NCI-H510A treated with DMSO at 0.1 percent for 48 hours (cell line): Measurements from ENCODE around the gene PUS1.

Source experiments
- DNase-seq: peaks from one replicate; lab custom pipeline; 2025; lab: John Stamatoyannopoulos, UW

PUS1 gene

DNA sequence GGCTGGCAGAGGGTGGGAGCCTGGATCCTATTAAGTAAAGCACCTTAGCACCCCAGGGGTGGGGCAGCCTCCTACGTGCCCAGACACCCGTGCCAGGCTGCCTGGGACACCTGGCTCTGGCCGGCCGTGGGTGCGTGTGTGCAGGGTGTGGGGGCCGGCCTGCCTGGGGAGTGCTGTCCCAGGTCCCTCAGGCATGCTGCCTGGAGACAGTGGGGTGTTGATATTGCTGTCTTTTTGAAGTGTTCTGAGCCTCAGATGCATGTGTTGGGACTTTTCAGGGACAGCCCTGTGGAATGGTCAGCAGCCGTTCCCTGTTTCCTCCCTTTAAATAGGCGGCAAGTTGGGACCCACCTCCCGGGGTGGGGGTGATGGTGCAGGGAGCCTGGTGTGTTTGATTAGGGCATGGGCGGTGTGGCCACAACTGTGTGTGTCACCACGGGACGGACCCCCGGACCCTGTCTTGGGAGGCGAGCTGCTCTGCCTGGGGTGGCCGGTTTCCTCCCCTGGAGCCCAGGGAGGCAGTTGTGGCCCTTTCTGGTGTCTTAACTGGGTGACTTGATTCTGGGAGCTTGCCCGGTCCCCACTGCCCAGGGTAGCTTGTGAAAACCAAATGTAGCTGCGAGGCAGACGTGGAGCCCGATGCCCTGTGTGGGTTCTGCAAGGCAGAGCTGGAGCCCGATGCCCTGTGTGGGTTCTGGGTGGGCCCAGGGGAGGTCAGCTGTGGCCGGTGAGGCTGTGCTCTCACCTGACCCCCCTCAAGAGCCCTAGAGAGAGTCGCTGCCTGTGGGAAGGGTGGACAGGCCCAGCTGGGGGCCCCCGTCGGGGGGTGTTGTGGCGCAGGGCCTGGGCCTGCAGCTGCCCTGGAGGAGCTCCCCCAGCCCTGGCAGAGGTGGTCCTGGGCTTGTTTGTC lies 26.5 kb upstream of the PUS1 start:
- DNase-seq: no peak

DNA sequence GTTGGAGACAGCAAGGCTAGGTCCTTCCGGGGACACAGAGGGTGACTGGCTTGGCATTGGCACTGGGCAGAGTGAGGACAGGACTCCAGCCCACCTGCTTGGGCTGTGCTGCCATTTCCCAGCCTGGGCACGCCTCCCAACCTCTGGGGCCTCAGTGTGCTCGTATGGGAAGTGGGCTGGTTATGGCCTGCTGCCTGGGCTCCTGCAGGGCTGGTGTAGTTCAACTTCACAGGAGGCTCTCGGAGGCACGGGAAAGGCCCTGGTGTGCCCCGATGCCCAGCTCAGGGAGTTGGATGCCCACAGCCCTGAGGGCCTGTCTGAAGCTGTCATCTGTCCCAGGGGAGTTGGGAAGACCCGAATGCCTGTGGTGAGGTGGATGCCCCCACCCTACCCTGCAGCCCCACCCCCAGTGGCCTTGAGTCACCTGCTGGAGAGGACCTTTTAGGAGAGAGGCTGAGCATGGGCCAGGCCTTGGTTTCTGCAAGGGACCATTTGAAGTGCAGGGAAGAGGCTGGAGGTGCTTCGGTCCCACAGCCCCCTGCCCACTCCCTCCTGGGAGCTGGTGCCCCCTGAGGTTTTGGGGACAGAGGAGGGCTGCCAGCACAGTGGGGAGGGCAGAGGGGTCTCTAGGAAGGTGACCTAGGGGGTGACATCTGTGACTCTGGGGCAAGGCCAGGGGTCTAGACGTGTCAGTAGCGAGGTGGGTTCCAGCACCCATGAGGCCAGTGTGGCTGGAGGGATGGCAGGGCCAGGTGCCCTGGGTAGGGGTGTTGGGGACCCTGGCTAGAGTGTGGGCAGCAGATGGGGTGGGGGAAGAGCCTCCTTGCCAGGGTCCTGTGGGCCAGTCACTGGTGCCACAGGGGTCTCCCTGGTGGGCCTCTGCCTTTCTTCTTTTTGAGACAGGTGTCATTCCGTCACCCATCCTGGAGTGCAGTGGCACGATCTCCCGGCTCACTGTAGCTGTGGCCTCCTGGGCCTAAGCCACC lies 25.5 kb upstream of the PUS1 start:
- no peak for DNase-seq

DNA sequence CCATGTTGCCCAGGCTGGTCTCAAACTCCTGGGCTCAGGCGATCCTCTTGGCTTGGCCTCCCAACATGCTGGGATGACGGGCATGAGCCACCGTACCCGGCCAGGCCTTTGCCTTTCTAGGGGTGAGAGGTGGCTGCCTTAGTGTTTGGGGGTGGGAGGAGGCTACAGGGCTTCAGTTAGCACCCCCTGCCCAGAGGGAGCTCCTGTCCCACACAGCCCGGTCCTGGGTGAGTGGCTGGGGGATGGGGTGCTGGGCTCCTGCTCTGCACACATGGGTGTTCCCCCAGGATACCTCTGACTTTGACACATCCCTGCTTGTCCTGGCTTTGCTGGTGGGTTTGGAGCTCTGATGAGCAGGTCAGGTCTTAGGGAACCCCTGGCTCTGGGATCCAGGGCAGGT lies 24.7 kb upstream of the PUS1 start:
- DNase-seq: no peak

DNA sequence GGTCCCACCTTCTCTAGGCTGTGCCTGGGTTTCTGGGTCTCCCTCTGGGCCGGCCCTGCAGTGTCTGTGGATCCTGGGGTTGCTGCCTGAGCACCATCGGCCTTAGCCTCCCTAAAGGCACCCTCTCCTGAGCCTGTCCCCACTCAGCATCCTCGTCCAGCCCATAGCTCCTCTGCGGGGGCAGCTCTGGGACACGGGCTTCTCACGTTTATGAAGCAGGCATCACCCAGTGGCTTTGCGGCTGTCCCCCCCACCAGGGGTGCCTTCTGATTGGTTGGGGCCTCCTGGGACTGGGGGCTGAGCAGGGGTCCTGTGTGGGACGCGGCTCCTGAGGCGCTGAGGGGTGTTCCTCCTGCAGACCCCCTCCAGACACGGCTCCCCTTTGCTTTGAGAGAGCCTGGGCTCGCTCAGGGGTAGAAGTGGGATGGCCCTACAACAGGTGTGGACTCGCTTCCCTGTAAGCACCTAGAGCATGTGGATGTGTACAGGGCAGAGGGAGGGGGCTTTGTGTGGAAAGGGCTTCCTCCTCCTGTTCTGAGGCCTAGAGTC lies 23.9 kb upstream of the PUS1 start:
- DNase-seq: no peak

DNA sequence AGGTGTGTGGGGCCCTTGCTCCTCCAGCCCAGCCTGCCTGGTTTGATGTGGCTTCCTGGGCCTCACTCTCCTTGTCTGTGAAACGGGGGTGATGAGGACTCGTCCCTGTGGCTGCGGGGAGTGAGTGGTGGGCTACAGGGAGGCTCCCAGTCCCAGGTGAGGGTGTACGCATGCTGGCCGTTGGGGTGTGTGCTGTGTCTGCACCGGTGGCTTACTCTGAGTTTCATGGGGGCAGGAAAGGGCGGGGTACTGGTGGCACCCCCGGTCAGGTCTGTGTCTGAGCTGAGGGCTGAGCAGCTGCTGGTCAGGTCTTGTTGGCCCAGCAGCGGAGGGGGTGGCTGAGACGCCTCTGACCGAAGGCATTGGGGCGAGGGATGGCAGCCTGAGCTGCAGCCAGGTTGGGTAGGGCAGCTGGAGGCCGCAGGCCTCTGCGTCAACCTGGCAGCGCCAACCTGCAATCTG lies 23.4 kb upstream of the PUS1 start:
- no peak for DNase-seq

DNA sequence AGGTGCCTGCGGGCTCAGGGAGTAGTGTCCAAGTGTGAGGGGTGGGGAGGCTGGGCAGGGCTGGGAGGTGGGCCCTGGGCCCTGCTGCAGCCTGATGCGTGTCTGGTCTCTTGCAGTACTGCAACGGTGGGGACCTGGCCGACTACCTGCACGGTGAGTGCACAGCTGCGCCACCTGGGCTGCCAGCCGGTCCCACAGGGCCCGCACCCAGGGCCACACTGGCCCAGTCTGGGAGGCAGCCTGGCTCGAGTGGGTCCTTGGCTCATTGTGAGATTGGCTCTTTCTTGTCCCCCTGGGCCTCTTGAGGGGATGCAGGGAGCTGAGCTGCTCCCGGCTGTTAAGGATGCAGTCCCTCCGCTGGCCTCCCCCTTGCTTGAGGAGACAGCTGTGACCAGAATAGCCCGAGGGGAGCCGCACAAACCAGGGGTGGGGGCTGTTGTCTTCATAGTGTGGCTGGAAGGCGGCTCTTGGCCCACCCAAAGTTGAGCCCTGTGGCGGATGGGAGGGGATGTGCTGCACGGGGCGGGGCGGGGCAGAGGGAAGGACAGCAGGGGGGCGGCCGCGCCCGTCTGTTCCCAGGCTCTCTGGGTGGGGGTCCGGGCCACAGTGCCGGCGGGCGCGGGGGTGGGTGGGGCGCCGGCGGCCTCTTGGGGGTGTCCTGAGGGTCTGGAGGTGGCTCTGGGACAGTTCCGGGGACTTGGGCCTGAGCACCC lies 21.5 kb upstream of the PUS1 start:
- no peak for DNase-seq

DNA sequence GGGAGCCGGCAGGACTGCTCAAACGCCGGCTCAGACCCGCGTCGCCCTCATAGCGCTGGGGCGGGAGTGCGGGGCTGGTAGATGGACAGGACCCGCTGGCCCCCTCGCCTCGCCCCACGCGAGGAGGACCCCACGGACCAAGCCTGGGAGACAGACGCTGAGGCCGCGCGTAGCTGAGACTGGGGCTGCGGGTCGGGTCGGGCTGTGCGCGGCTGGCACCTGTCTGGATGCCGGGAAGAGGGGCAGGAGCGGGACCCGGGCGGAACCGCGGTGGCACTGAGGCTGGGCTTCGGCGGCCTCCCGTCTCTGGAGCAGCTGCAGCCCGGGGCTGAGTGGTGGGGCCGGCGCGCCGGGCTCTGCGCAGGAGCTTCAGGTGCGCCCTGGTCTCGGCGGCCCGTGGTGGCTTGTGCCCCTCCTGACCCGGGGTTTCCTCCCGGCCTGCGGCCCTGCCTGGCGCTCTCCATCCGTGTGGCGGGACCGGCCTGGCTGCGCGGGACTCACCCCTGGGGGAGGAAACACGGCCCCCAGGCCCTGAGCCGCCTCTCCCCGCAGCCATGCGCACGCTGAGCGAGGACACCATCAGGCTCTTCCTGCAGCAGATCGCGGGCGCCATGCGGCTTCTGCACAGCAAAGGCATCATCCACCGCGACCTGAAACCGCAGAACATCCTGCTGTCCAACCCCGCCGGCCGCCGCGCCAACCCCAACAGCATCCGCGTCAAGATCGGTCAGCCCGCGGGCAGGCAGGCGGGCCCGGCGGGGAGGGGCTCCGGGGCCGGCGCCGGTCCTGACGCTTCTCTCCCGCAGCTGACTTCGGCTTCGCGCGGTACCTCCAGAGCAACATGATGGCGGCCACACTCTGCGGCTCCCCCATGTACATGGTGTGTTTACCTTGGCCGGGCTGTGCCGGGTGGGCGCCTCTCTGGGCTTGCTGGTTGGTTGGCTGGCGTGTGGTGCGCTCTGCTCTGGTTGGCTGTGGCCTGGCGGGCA lies 20.7 kb upstream of the PUS1 start:
- DNase-seq: no peak

DNA sequence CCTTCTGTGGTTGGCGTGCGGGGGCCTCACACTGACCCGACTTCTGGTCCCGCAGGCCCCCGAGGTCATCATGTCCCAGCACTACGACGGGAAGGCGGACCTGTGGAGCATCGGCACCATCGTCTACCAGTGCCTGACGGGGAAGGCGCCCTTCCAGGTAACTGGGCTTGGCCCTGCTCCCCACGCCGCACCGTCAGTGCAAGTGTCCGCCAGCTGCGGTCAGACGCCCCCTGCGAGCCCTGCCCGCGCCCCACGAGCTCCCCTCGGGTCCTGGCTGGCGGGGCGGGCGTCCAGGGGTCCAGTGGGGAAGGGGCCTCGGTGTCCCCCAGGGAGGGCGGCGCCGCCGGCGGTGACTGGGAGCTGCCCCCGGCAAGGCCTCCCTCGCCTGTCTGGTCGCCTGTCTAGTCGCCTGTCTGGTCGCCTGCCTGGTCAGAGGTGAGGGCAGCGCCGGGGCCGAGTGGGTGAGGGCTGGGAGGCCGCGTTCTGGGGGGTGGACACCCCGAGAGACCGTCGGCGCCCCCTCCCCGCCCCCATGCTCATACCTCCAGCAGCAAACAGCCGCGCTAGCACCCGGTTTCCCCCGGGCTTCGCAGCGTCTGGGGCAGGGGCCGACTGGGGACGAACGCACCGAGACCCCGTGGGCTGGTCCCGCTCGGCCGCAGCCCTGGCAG lies 19.9 kb upstream of the PUS1 start:
- DNase-seq: no peak

DNA sequence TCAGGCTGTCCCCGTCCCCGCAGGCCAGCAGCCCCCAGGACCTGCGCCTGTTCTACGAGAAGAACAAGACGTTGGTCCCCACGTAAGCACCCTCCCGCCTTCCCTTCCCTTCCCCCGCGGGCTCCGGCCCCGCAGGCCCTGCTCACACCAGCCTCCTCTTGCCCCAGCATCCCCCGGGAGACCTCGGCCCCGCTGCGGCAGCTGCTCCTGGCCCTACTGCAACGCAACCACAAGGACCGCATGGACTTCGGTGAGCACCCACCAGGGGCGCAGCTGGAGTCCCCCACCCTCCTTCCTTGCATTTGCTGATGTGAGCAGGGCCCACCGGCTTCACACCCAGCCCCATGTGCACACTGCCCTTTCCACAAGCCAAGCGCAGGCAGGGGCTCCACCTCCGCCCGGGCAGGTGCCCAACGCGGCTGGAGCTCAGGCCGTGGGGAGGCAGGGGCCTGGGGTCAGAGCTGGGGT lies 19.3 kb upstream of the PUS1 start:
- no peak for DNase-seq

DNA sequence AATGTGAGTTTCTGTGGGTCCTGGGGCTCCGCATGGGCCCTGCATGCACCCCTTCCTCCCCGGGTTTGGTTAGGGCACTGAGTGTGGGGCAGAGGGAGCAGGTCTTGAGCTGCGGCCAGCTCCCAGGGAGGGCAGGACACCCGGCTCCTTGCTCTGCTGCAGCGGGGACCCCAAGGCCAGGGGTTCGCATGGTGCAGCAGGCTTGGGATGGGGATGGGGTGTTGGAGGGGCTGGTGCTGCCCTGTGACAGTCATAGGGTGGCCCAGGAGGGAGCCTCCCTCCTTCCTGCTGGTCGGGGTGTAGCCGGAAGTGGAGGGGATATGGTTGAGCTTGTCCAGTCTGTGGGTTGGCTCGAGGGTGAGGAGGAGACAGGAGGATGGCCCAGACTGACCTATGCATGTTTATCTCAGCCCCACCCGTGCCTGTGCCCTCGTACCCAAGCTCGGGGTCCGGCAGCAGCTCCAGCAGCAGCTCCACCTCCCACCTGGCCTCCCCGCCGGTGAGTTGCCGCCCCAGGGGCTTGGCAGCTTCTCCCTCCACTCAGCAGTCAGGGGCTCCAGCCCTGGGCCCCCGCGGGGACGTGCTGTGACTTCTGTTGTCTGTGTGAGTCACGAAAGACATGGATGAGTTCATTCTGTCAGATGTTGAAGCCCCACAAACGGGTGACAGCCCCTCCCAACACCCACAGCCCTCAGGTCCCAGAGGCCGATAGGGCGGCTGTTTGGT lies 18.6 kb upstream of the PUS1 start:
- no peak for DNase-seq

DNA sequence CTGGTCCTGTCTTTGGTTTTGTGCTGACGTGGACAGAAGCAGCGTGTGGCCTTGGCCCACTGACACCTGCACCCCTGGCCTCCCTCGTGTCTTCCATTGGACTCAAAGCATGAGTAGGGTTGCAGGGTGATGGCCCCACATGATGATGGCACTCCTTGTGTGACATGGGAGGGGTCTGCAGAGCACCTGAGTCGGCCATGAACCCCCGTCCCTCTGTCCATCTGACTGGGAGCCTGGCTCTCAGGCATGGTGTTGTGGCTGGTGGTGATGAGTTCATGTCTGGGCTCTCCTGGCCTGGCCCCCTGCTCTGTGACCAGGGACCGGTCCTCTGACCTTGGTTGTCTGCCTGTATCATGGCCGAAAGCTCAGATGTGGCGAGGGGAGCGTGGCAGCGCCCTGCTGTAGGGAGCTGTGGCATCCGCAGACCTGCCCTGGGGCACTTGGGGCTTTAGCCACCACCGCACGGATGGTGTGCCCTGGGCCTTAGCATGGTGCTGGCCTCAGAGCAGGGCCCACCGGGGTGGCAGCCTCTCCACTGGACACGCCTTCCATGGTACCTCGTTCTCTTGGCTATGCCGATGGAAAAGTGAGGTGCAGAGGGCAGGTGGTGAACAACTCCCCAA lies 17.9 kb upstream of the PUS1 start:
- no peak for DNase-seq

DNA sequence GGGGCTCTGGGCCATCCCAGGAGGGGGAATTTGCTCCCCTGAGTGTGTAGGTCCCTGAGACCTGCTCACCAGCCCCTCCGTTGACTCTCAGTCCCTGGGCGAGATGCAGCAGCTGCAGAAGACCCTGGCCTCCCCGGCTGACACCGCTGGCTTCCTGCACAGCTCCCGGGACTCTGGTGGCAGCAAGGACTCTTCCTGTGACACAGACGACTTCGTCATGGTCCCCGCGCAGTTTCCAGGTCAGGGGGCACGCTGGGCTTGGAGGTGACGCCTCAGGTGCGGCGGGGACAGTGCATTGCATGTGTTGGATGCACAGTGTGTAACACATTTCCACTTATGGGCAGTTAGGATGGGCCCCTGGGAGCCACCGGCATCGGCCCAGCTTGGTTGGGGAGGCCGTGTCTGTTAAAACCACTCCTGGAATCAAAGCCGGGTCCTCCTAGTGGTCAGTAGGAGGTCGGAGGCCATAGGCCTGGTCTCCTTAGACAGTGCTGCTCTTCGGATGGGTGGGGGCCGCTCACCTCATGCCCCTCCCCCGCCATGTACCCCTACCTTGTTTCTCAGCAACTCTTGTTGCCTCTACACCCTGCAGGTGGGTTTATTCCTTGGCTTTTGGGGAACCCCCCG lies 17.1 kb upstream of the PUS1 start:
- no peak for DNase-seq

DNA sequence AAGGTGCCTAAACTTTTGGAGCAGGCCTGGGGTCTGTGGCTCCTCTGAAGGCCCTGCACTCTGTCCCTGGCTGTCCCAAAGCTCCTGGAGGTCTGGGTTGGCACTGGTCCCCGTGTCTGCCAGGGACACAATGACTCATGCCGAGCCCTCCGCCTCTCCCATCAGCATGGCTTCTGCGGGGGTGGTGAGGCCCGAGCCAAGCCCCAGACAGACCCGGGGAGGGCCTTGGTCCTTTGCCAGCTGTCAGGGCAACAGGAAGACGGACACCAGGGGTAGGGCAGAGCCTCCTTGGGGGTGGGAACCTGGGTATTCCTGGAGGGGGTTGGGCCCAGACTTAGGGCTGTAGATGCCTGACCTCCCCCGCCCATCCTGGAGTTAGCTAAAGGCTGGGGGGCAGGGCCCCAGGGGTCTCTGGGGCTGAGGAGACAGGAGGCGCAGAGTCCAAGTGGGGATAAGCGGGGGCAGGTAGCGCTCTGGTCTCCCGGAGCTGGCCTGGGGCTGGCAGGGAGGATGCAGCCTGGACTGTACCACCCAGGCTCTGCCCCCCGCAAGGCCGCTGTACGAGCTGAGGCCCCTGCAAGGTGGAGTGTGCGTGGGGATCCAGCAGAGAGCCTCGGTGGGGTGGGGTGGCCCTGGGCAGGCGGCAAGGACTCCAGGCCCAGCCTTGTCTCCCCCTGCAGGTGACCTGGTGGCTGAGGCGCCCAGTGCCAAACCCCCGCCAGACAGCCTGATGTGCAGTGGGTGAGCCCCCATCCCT lies 16.4 kb upstream of the PUS1 start:
- DNase-seq: no peak

DNA sequence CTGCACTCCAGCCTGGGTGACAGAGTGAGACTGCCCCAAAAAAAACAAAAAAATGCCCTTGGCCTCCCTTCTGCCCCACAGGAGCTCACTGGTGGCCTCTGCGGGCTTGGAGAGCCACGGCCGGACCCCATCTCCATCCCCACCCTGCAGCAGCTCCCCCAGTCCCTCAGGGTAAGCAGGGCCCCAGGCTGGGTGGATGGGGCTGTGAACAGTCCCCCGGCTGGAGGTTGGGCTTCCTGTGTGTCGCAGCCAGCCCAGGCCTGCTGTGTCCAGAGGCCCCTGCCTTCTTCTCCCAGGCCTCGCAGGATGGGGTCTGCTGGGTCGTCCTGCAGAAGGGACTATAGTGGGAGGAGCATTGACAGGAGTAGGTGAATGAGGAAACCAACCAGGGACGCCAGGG lies 15.4 kb upstream of the PUS1 start:
- DNase-seq: no peak

DNA sequence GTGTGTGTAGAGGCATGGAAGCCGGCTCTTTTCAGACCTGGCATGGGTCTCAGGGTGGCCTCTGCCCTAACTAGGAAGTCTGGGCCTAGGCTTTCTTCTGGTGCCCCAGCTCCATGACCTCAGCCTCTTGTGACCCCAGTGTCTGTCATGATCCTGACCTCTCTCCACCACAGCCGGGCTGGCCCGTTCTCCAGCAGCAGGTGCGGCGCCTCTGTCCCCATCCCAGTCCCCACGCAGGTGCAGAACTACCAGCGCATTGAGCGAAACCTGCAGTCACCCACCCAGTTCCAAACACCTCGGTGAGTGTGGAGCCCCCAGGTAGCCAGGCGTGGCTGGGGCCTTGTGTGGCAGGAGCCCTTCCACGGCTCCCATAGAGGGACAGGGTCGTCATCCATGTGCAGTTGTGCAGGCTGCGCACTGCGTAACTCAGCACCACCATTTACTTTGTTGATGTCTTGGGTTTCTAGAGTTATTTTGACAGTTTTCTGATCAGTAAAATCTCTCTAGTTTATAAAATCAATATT lies 14.8 kb upstream of the PUS1 start:
- no peak for DNase-seq

DNA sequence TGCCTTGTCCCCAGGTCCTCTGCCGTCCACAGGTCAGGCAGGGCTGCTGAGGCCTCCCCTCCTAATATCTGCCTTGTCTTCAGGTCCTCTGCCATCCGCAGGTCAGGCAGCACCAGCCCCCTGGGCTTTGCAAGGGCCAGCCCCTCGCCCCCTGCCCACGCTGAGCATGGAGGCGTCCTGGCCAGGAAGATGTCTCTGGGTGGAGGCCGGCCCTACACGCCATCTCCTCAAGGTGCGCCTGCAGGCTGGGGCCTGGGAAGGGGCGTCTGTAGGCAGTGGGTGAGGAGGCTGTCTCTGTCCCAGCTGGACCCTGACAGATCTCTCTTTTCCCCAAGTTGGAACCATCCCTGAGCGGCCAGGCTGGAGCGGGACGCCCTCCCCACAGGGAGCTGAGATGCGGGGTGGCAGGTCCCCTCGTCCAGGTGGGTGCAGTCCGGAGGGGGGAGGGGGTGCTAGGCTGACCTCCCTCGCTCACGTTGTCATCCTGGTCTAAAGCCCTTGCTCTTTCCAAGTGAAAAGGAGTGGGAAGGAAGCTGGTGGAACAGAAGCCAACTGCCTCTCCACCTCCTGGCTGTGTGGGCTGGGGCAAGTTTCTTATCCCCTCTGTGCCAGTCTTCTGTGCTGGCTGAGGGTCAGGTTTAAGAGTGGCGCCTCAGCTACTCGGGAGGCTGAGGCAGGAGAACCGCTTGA lies 13.9 kb upstream of the PUS1 start:
- no peak for DNase-seq

DNA sequence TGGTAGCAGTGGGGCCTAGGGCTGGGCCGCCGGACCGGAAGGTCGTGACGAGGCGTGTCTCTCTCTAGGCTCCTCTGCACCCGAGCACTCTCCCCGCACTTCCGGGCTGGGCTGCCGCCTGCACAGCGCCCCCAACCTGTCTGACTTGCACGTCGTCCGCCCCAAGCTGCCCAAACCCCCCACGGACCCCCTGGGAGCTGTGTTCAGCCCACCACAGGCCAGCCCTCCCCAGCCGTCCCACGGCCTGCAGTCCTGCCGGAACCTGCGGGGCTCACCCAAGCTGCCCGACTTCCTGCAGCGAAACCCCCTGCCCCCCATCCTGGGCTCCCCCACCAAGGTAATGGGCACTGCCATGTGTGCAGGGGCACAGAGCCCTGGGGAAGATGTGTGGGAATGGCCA lies 13.3 kb upstream of the PUS1 start:
- DNase-seq: no peak
